Endothelial cell of umbilical vein (primary cell): ENCODE data around the gene RUNDC3A. TPM values are rescaled to one million over a fixed set of nuclear protein-coding genes. Genes with fewer than 3 reads are reported as not detected.
"Not testable (repeated sequence)": the region's sequence is repeated elsewhere in the genome, so short reads cannot be mapped to it uniquely, and the experiment has no call there.

Experiments
- BruUV-seq: library from RNA; stranded (reverse); fragments of 400-500 nt; replicated peaks from 2 replicates; lab custom pipeline; 2021; lab: Mats Ljungman, UMichigan
- CTCF ChIA-PET: fragments of 300-600, 350-600 bp; sonication (Branson Sonifier 250); formaldehyde crosslinking; loops from one replicate; lab custom pipeline; 2021; ENCODE audit warnings: antibody characterized with exemption, inconsistent platforms; lab: Charles Lee
- POLR2A ChIA-PET: fragments of 300-600, 350-600 bp; sonication (Branson Sonifier 250); formaldehyde crosslinking; loops from one replicate; lab custom pipeline; 2021; ENCODE audit warnings: antibody characterized with exemption, inconsistent platforms; lab: Charles Lee
- DNase-seq: peaks from one replicate; pipeline ENCODE4 v3.0.0-alpha.2; 2011; ENCODE audit warnings: low read depth, low spot score
- FAIRE-seq: peaks from 2 replicates; lab custom pipeline; 2011; peaks lifted over from hg19 to GRCh38; lab: Jason Lieb, UNC
- H2AFZ ChIP-seq: 2 replicates; pipeline ENCODE4 v1.6.0; 2012; ENCODE audit warnings: low read depth, low read length, control low read depth, inconsistent platforms
- H3K27ac ChIP-seq: 2 replicates; pipeline ENCODE4 v1.5.1; 2011; ENCODE audit warnings: low read depth, mild to moderate bottlenecking, control low read depth, low read length, moderate library complexity; ENCODE audit not compliant: insufficient read depth
- H3K27me3 ChIP-seq, 2 experiments: 2 replicates each; pipeline versions ENCODE4 v1.6.0 to v1.6.1; 2011; ENCODE audit warnings: low read length in 2 of 2, mixed read lengths in 1 of 2; ENCODE audit not compliant: control insufficient read depth in 2 of 2, insufficient read depth in 2 of 2
- H3K36me3 ChIP-seq, 2 experiments: 2 replicates in 1 of 2; 3 replicates in 1 of 2; pipeline ENCODE4 v1.5.1; 2011; ENCODE audit warnings: low read length in 2 of 2, mild to moderate bottlenecking in 1 of 2, moderate library complexity in 1 of 2; ENCODE audit not compliant: control insufficient read depth in 2 of 2, insufficient read depth in 2 of 2; ENCODE audit errors: extremely low read depth in 1 of 2
- H3K4me1 ChIP-seq: 3 replicates; pipeline ENCODE4 v1.5.1; 2011; ENCODE audit warnings: mild to moderate bottlenecking, low read length; ENCODE audit not compliant: control insufficient read depth, insufficient read depth; ENCODE audit errors: extremely low read depth
- H3K4me2 ChIP-seq: 2 replicates; pipeline ENCODE4 v1.6.1; 2011; ENCODE audit warnings: low read length, control low read depth, mixed read lengths; ENCODE audit not compliant: insufficient read depth
- H3K4me3 ChIP-seq, 3 experiments: fragments of 200-600 bp in 1 of 3; sonication (generic), shearing (Covaris generic) in 1 of 3; replicated peaks in 1 of 3; 2 replicates each; pipeline ENCODE4 v1.5.1; 2011 to 2016; ENCODE audit warnings: control low read depth in 3 of 3, low read length in 3 of 3, mild to moderate bottlenecking in 2 of 3, inconsistent platforms in 1 of 3, low read depth in 1 of 3, moderate library complexity in 1 of 3; ENCODE audit not compliant: insufficient read depth in 1 of 3
- H3K79me2 ChIP-seq: 2 replicates; pipeline ENCODE4 v1.6.0; 2012; ENCODE audit warnings: low read length, inconsistent platforms; ENCODE audit not compliant: control insufficient read depth, insufficient read depth
- H3K9ac ChIP-seq: replicated peaks from 2 replicates; pipeline ENCODE3; 2011; ENCODE audit warnings: low read length, control low read depth; ENCODE audit not compliant: insufficient read depth; ENCODE audit errors: extremely low read depth
- H3K9me1 ChIP-seq: replicated peaks from 3 replicates; pipeline ENCODE4 v1.6.0; 2011; ENCODE audit warnings: mild to moderate bottlenecking, low read length; ENCODE audit not compliant: control insufficient read depth, insufficient read depth; ENCODE audit errors: extremely low read depth
- H3K9me3 ChIP-seq: replicated peaks from 2 replicates; pipeline ENCODE4 v1.5.1; 2012; ENCODE audit warnings: low read length, inconsistent platforms; ENCODE audit not compliant: control insufficient read depth, insufficient read depth
- H4K20me1 ChIP-seq: replicated peaks from 2 replicates; pipeline ENCODE3; 2011; ENCODE audit warnings: mild to moderate bottlenecking, low read length; ENCODE audit not compliant: control insufficient read depth, insufficient read depth; ENCODE audit errors: extremely low read depth
- CTCF ChIP-seq, 2 donors: IDR thresholded peaks; 1 replicate in 1 of 2; 2 replicates in 1 of 2; pipeline ENCODE4 v1.5.1; 2011; ENCODE audit warnings: low read length in 2 of 2, mild to moderate bottlenecking in 2 of 2, moderate library complexity in 2 of 2, control low read depth in 1 of 2, inconsistent platforms in 1 of 2, low read depth in 1 of 2; ENCODE audit not compliant: insufficient read depth in 1 of 2; ENCODE audit errors: extremely low read depth in 1 of 2
- EZH2 ChIP-seq: IDR thresholded peaks from 2 replicates; pipeline ENCODE4 v1.6.1; 2012; ENCODE audit warnings: borderline replicate concordance, low read depth, mild to moderate bottlenecking, moderate library complexity, low read length, inconsistent platforms; ENCODE audit not compliant: severe bottlenecking
- FOS ChIP-seq: IDR thresholded peaks from 2 replicates; pipeline ENCODE4 v1.6.1; 2011; ENCODE audit warnings: mild to moderate bottlenecking, low read length, moderate library complexity, borderline replicate concordance; ENCODE audit not compliant: insufficient read depth
- GATA2 ChIP-seq: IDR thresholded peaks from 2 replicates; pipeline ENCODE4 v1.7.0; 2011; ENCODE audit warnings: low read depth, mild to moderate bottlenecking, moderate library complexity, mixed read lengths, low read length; ENCODE audit not compliant: insufficient read length, insufficient read depth
- JUN ChIP-seq: IDR thresholded peaks from 2 replicates; pipeline ENCODE4 v1.6.1; 2011; ENCODE audit warnings: borderline replicate concordance, low read depth; ENCODE audit not compliant: insufficient read length, insufficient read depth
- MYC ChIP-seq: IDR thresholded peaks from one replicate; pipeline ENCODE4 v1.6.1; 2011; ENCODE audit warnings: mild to moderate bottlenecking, low read depth, low read length
- POLR2A ChIP-seq: IDR thresholded peaks from 2 replicates; pipeline ENCODE4 v1.6.1; 2012; ENCODE audit warnings: low read depth, mild to moderate bottlenecking, control low read depth, low read length
- POLR2AphosphoS5 ChIP-seq: IDR thresholded peaks from 2 replicates; pipeline ENCODE4 v1.6.1; 2012; ENCODE audit warnings: low read depth, mild to moderate bottlenecking, control low read depth, low read length, moderate library complexity; ENCODE audit not compliant: insufficient read depth
- dilution Hi-C: fragments of 300-500 bp; cut with MboI; formaldehyde crosslinking; loops from one replicate; pipeline ENCODE4 v1.15.0; 2019; ENCODE audit warnings: low sequenced_read_pairs; ENCODE audit not compliant: extremely low pct_ligation_motif_present
- intact Hi-C: fragments of 100-400 bp; cut with micrococcal nuclease; formaldehyde crosslinking; loops from one replicate; pipeline ENCODE4 v1.10.0; 2022
- polyA plus RNA-seq, 4 experiments: library from polyadenylated mRNA; depleted of rRNA in 3 of 4; stranded (reverse) in 3 of 4; unstranded in 1 of 4; fragments of >200 nt; gene quantifications; 2 replicates each; pipeline versions ENCODE4 v1.2.1 to v1.2.3, GENCODE V29; 2011 to 2012; ENCODE audit warnings: missing spikeins in 1 of 4
- total RNA-seq: library from RNA; stranded (reverse); gene quantifications from 2 replicates; pipeline ENCODE4 v1.2.3, GENCODE V29; 2021

Gene RUNDC3A
- total and polyA plus RNA-seq, 2 donors (not counting 3 experiments of a cell fraction or from before 2014, with no cell fraction given), result 0.12 TPM; not detected in 1

- H3K79me2 ChIP-seq, result no peaks in the 10 kb centered on the region
- DNase-seq, result peak; percentile 56
- dilution Hi-C loops, result no loop called here
- H4K20me1 ChIP-seq, result no peaks in the 10 kb centered on the region
- peak within 1 kb of the TSS; percentile 63 for H3K9ac ChIP-seq
- H3K4me3 ChIP-seq, result peak within 1 kb of the TSS; percentile 33 to 85 (median 37)
- POLR2A ChIA-PET, result interaction anchor here (0.6 kb wide), 1 partner anchor 15 kb away, joined by 3 read pairs; no protein-coding TSS in a partner anchor
- H2AFZ ChIP-seq, result peak within 1 kb of the TSS; percentile 20
- no peaks in the 10 kb centered on the region for H3K9me3 ChIP-seq
- H3K27me3 ChIP-seq, result peaks cover 6 to 8% of the 10 kb centered on the region in 2 experiments
- H3K4me2 ChIP-seq, result peak within 1 kb of the TSS; percentile 62
- CTCF ChIA-PET, result interaction anchor here (0.5 to 4.1 kb wide), 28 partner anchors 8 to 195 kb away, joined by 3 to 39 read pairs (median 6); partner anchors contain the start of genes ATXN7L3 and GRN
- no peaks in the 10 kb centered on the region for H3K36me3 ChIP-seq
- no peak within 1 kb of the TSS for H3K27ac ChIP-seq
- intact Hi-C loops, result no loop called here
- TF ChIP-seq EZH2 (no peak), GATA2 (no peak), CTCF (IDR thresholded peaks at IDR 0.05; ENCODE audit: extremely low read depth in 1 of 2, insufficient read depth in 1 of 2, low read depth in 1 of 2, low read length in 2 of 2) (peak; percentile 53 to 60), FOS (peak; percentile 5), JUN (no peak), POLR2AphosphoS5 (peak; percentile 73), POLR2A (peak; percentile 64), MYC (no peak)
- BruUV-seq, result no TSS peak
- H3K9me1 ChIP-seq, result no peaks in the 10 kb centered on the region
- peak; percentile 52 for FAIRE-seq
- peaks cover 5% of the 10 kb centered on the region for H3K4me1 ChIP-seq
Measured at GRCh38 chr17:44363613-44364159, 55.3 kb downstream of the RUNDC3A start, which contains the start of gene FAM171A2. FAM171A2 (minus strand) TSS chr17:44363853; CDS start chr17:44363714, 139 bp downstream.

- H3K27ac ChIP-seq, H4K20me1 ChIP-seq, H3K27me3 ChIP-seq, H2AFZ ChIP-seq, dilution Hi-C loops, H3K9me3 ChIP-seq, DNase-seq, H3K36me3 ChIP-seq, H3K79me2 ChIP-seq, H3K4me2 ChIP-seq, H3K4me1 ChIP-seq, FAIRE-seq, BruUV-seq, POLR2A ChIA-PET, H3K9ac ChIP-seq, H3K4me3 ChIP-seq, H3K9me1 ChIP-seq, intact Hi-C loops: not testable (repeated sequence)
- CTCF ChIA-PET, result interaction anchor here (0.9 to 4.1 kb wide), 2 partner anchors 11 to 14 kb away, joined by 4 to 39 read pairs; no protein-coding TSS in a partner anchor
Measured at GRCh38 chr17:44365051-44365450, 56.6 kb downstream of the RUNDC3A start.
